Stomach (tissue), 9 donors: ENCODE data around the gene SMIM29. TPM values are rescaled to one million over a fixed set of nuclear protein-coding genes. Genes with fewer than 3 reads are reported as not detected.

Experiments used
- DNase-seq, 2 donors: peaks; one replicate each; pipeline versions ENCODE4 v3.0.0 to v3.0.0-alpha.2; 2013 to 2019
- H3K27ac ChIP-seq, 5 donors: fragments of 200-600 bp in 4 of 5; sonication (generic) in 4 of 5; one replicate each; pipeline ENCODE4 v1.5.1; 2013 to 2019; ENCODE audit warnings: mild to moderate bottlenecking in 1 of 5, moderate library complexity in 1 of 5
- H3K27me3 ChIP-seq, 3 donors: fragments of 200-600 bp; sonication (generic); one replicate each; pipeline ENCODE4 v1.5.1; 2017 to 2019; ENCODE audit warnings: mixed run types in 1 of 3
- H3K36me3 ChIP-seq, 4 donors: fragments of 200-600 bp; sonication (generic); 1 replicate in 3 of 4; 2 replicates in 1 of 4; pipeline ENCODE4 v1.5.1; 2016 to 2019
- H3K4me1 ChIP-seq, 4 donors: fragments of 200-600 bp; sonication (generic); one replicate each; pipeline ENCODE4 v1.5.1; 2016 to 2019
- H3K4me3 ChIP-seq, 4 donors: fragments of 200-600 bp; sonication (generic) in 3 of 4; one replicate each; pipeline ENCODE4 v1.5.1; 2016 to 2019; ENCODE audit warnings: mild to moderate bottlenecking in 1 of 4
- H3K9me3 ChIP-seq, 4 donors: fragments of 200-600 bp; sonication (generic); one replicate each; pipeline ENCODE4 v1.5.1; 2016 to 2019
- CTCF ChIP-seq, 7 experiments: fragments of 450-650 bp in 4 of 7; fragments of 200-600 bp in 3 of 7; sonication (generic) in 3 of 7; IDR thresholded peaks; one replicate each; pipeline ENCODE4 v1.5.1; 2016 to 2019; ENCODE audit warnings: antibody characterized with exemption in 7 of 7, control low read depth in 2 of 7, mild to moderate bottlenecking in 1 of 7
- EP300 ChIP-seq: sonication (generic); formaldehyde crosslinking; IDR thresholded peaks from one replicate; pipeline ENCODE4 v1.6.1; 2017; ENCODE audit warnings: antibody characterized with exemption
- POLR2A ChIP-seq, 4 donors: fragments of 450-650 bp; IDR thresholded peaks; one replicate each; pipeline ENCODE4 v1.6.1; 2016; ENCODE audit warnings: antibody characterized with exemption in 4 of 4, control low read depth in 2 of 4, mild to moderate bottlenecking in 1 of 4, moderate library complexity in 1 of 4
- POLR2AphosphoS5 ChIP-seq, 3 donors: sonication (generic); formaldehyde crosslinking; IDR thresholded peaks; one replicate each; pipeline ENCODE4 v1.6.1; 2016; ENCODE audit warnings: antibody characterized with exemption in 3 of 3
- WGBS, 5 donors: extraction: QIAGEN DNeasy Blood & Tissue Kit in 3 of 5; methylation state at CpG; one replicate each; pipeline versions ENCODE4 v1.1.5 to v1.1.7; 2013 to 2018; 5-methylcytosine and 5-hydroxymethylcytosine counted together
- intact Hi-C: fragments of 100-400 bp; cut with DNase I; formaldehyde crosslinking; loops from one replicate; pipeline ENCODE4 v1.15.1; 2023; ENCODE audit warnings: low total_unique reads
- polyA plus RNA-seq, 3 donors: library from polyadenylated mRNA; stranded (reverse); fragments of 200-250 nt; gene quantifications; one replicate each; pipeline ENCODE4 v1.2.3, GENCODE V29; 2013
- small RNA-seq, 4 donors: library from RNA; depleted of rRNA; stranded (forward); fragments of <200 nt; gene quantifications; one replicate each; pipeline ENCODE3, GENCODE V24; 2016
- total RNA-seq, 5 donors: library from RNA; depleted of rRNA; stranded (reverse); fragments of >200 nt; gene quantifications; one replicate each; pipeline versions ENCODE4 v1.1.0 to v1.2.3, GENCODE V29; 2014 to 2016
- donor health status: healthy with polysubstance abuse.
- donor health status: Bipolar disorder and iron deficiency.
- donor health status: healthy.

SMIM29 gene
- total and polyA plus RNA-seq, 8 donors, result 2.8 to 49.1 (median 26.7) TPM

GRCh38 chr6:34200340-34200971 lies 48.4 kb downstream of the SMIM29 start:
- WGBS, 5 donors, result 58 to 67% (median 63%) methylated on average over 5 of the region's 5 CpGs
- no peak overlapping the region for H3K4me3 ChIP-seq
- H3K27ac ChIP-seq, result no peak overlapping the region
- TF ChIP-seq EP300, result no peak
- no peak for TF ChIP-seq CTCF (IDR thresholded peaks at IDR 0.05)
- no peak for TF ChIP-seq POLR2AphosphoS5 (IDR thresholded peaks at IDR 0.05)
- TF ChIP-seq POLR2A (IDR thresholded peaks at IDR 0.05), result no peak
- H3K27me3 ChIP-seq, result peaks cover 0 to 7% (median 0%) of the 10 kb centered on the region in 3 donors
- intact Hi-C loops, result no loop called here
- H3K36me3 ChIP-seq, result no peaks in the 10 kb centered on the region
- no peak for DNase-seq
- no peaks in the 10 kb centered on the region for H3K9me3 ChIP-seq
- H3K4me1 ChIP-seq, result peaks cover 8 to 13% (median 12%) of the 10 kb centered on the region in 4 donors

- no peaks in the 10 kb centered on the region for H3K9me3 ChIP-seq
- peak overlapping the region in 2 of 5 donors; percentile 11 to 52 for H3K27ac ChIP-seq
- H3K27me3 ChIP-seq, result no peaks in the 10 kb centered on the region
- no peaks in the 10 kb centered on the region for H3K36me3 ChIP-seq
- intact Hi-C loops, result no loop called here
- H3K4me3 ChIP-seq, result peak overlapping the region; percentile 47 to 59 (median 52)
- TF ChIP-seq CTCF (IDR thresholded peaks at IDR 0.05) (no peak), POLR2A (IDR thresholded peaks at IDR 0.05) (no peak), EP300 (no peak), POLR2AphosphoS5 (IDR thresholded peaks at IDR 0.05) (no peak)
- WGBS, 5 donors, result 38 to 100% (median 60%) methylated on average over 1 to 10 of the region's 10 CpGs
- no peak for DNase-seq
- H3K4me1 ChIP-seq, result peaks cover 8 to 13% (median 12%) of the 10 kb centered on the region in 4 donors
Observed at GRCh38 chr6:34196833-34197195, 52.0 kb downstream of the SMIM29 start.

Small RNA genes lying within 50 kb of the gene (small RNA-seq; reads per million reads assigned to genes)
- gene MIR6835, result 0 reads per million in 4 donors

Other genes with a start within 250 kb of the SMIM29 start
- under 1 TPM in 1 of 5 donors, not detected in 4; 0.55 TPM for gene GRM4, start 102.9 kb downstream of the SMIM29 start, total RNA-seq
- gene GRM4, start 102.9 kb downstream of the SMIM29 start, polyA plus RNA-seq, result not detected
- gene HMGA1, start 12.1 kb downstream of the SMIM29 start, total RNA-seq, result 100 to 1,000 TPM in 1 of 5 donors, 10 to 100 TPM in 3, 1 to 10 TPM in 1; 9.3 to 106 (median 33.6) TPM
- 100 to 1,000 TPM in 1 of 3 donors, 10 to 100 TPM in 2; 91.4 to 114 (median 92.6) TPM for gene HMGA1, start 12.1 kb downstream of the SMIM29 start, polyA plus RNA-seq
- gene NUDT3, start 143.7 kb upstream of the SMIM29 start, total RNA-seq, result 10 to 100 TPM in 3 of 5 donors, 1 to 10 TPM in 2; 8.8 to 34.0 (median 22.3) TPM
- gene NUDT3, start 143.7 kb upstream of the SMIM29 start, polyA plus RNA-seq, result 10 to 100 TPM in 2 of 3 donors, 1 to 10 TPM in 1; 8.7 to 13.6 (median 12.6) TPM
- 1,000 to 10,000 TPM in 4 of 5 donors, 100 to 1,000 TPM in 1; 371 to 2,165 (median 1,796) TPM for gene RPS10, start 177.1 kb upstream of the SMIM29 start, total RNA-seq
- 1,000 to 10,000 TPM; 3,296 to 4,063 (median 3,349) TPM for gene RPS10, start 177.1 kb upstream of the SMIM29 start, polyA plus RNA-seq
- gene PACSIN1, start 217.1 kb upstream of the SMIM29 start, total RNA-seq, result 1 to 10 TPM in 1 of 5 donors, under 1 TPM in 2, not detected in 2; under 0.01 to 2.2 (median 0.37) TPM
- 1 to 10 TPM in 1 of 3 donors, under 1 TPM in 2; 0.25 to 1.6 (median 0.61) TPM for gene PACSIN1, start 217.1 kb upstream of the SMIM29 start, polyA plus RNA-seq